HepG2 (cell line): ENCODE measurements around the gene SH3D21. TPM values are rescaled to one million over a fixed set of nuclear protein-coding genes. Genes with fewer than 3 reads are reported as not detected.

ENCODE experiments used
- HDAC1 ChIP-seq: sonication (generic); formaldehyde crosslinking; IDR thresholded peaks from 2 replicates; pipeline ENCODE4 v1.5.1; 2020; ENCODE audit warnings: mild to moderate bottlenecking, missing genetic modification reagents
- HNF4G ChIP-seq, 2 experiments: sonication (generic) in 1 of 2; formaldehyde crosslinking in 1 of 2; IDR thresholded peaks; 2 replicates each; pipeline versions ENCODE4 v1.4.0 to v1.6.1; 2011 to 2020; ENCODE audit warnings: borderline replicate concordance in 2 of 2, low read depth in 2 of 2, mild to moderate bottlenecking in 2 of 2, low read length in 1 of 2, missing genetic modification reagents in 1 of 2, moderate library complexity in 1 of 2
- LCORL ChIP-seq, 2 experiments: fragments of 450-650 bp in 1 of 2; sonication (generic) in 1 of 2; formaldehyde crosslinking in 1 of 2; IDR thresholded peaks; 2 replicates each; pipeline versions ENCODE4 v1.5.0 to v1.6.1; 2017 to 2020; ENCODE audit warnings: antibody characterized with exemption in 1 of 2, missing genetic modification reagents in 1 of 2
- NFATC3 ChIP-seq: sonication (generic); formaldehyde crosslinking; IDR thresholded peaks from 2 replicates; pipeline ENCODE4 v1.5.1; 2020; ENCODE audit warnings: mild to moderate bottlenecking, missing genetic modification reagents
- PITX1 ChIP-seq: sonication (generic); formaldehyde crosslinking; IDR thresholded peaks from 2 replicates; pipeline ENCODE4 v1.5.1; 2020; ENCODE audit warnings: mild to moderate bottlenecking, missing genetic modification reagents
- RFX3 ChIP-seq: IDR thresholded peaks from 2 replicates; pipeline ENCODE4 v1.6.1; 2016; ENCODE audit warnings: missing biosample characterization, missing genetic modification reagents
- SUZ12 ChIP-seq: fragments of 150-350 bp; IDR thresholded peaks from 2 replicates; pipeline ENCODE4 v1.6.1; 2014; ENCODE audit warnings: low read depth, low read length
- TCF7L2 ChIP-seq: IDR thresholded peaks from 2 replicates; pipeline ENCODE4 v1.6.1; 2011; ENCODE audit warnings: mild to moderate bottlenecking, low read depth, low read length, moderate library complexity
- ZNF850 ChIP-seq: sonication (generic); formaldehyde crosslinking; conservative IDR thresholded peaks from 2 replicates; pipeline ENCODE4 v1.9.0; 2021; ENCODE audit warnings: mild to moderate bottlenecking, missing genetic modification reagents
- ZSCAN30 ChIP-seq: sonication (generic); formaldehyde crosslinking; IDR thresholded peaks from 2 replicates; pipeline ENCODE4 v1.5.0; 2020; ENCODE audit warnings: mild to moderate bottlenecking, missing genetic modification reagents
- polyA plus RNA-seq, 8 experiments: library from polyadenylated mRNA; depleted of rRNA in 3 of 8; stranded (reverse) in 7 of 8; unstranded in 1 of 8; fragments of >200 nt; fragmentation: Illumina TruSeq in 4 of 8; extraction: Trizol in 4 of 8; gene quantifications; 2 replicates each; pipeline versions ENCODE4 v1.2.1 to v1.2.3, GENCODE V29; 2011 to 2016; ENCODE audit warnings: low read depth in 4 of 8, missing spikeins in 1 of 8, mixed read lengths in 1 of 8; ENCODE audit not compliant: insufficient read depth in 1 of 8
- total RNA-seq, 5 experiments: library from RNA; depleted of rRNA; stranded (reverse); fragments of >200 nt; fragmentation: Illumina TruSeq; extraction: Trizol; gene quantifications; 2 replicates each; pipeline ENCODE4 v1.2.3, GENCODE V29; 2016; ENCODE audit warnings: low read depth in 1 of 5
- TF ChIP-seq, protein P1 (sequence below): sonication (generic); formaldehyde crosslinking; IDR thresholded peaks from 2 replicates; pipeline ENCODE4 v1.4.0; 2020; ENCODE audit warnings: mild to moderate bottlenecking, missing genetic modification reagents
- TF ChIP-seq, protein P2 (sequence below): sonication (generic); formaldehyde crosslinking; conservative IDR thresholded peaks from 2 replicates; pipeline ENCODE4 v1.8.0; 2022; ENCODE audit warnings: low read depth, missing genetic modification reagents
- TF ChIP-seq, protein P3 (sequence below), 2 experiments: sonication (generic) in 1 of 2; formaldehyde crosslinking in 1 of 2; IDR thresholded peaks; 2 replicates each; pipeline versions ENCODE4 v1.4.0 to v1.6.1; 2016 to 2020; ENCODE audit warnings: borderline replicate concordance in 1 of 2, low read depth in 1 of 2, mild to moderate bottlenecking in 1 of 2, missing genetic modification reagents in 1 of 2
- TF ChIP-seq, protein P4 (sequence below): IDR thresholded peaks from 2 replicates; pipeline ENCODE4 v1.6.1; 2016; ENCODE audit warnings: low read depth, borderline replicate concordance
- TF ChIP-seq, protein P5 (sequence below): sonication (generic); formaldehyde crosslinking; IDR thresholded peaks from 2 replicates; pipeline ENCODE4 v1.5.0; 2020; ENCODE audit warnings: missing genetic modification reagents

The SH3D21 gene
- total and polyA plus RNA-seq, 2 of the 13 experiments (the other 11 are each of a cell fraction or from before 2014, with no cell fraction given) = 5.1 to 8.6 TPM

DNA sequence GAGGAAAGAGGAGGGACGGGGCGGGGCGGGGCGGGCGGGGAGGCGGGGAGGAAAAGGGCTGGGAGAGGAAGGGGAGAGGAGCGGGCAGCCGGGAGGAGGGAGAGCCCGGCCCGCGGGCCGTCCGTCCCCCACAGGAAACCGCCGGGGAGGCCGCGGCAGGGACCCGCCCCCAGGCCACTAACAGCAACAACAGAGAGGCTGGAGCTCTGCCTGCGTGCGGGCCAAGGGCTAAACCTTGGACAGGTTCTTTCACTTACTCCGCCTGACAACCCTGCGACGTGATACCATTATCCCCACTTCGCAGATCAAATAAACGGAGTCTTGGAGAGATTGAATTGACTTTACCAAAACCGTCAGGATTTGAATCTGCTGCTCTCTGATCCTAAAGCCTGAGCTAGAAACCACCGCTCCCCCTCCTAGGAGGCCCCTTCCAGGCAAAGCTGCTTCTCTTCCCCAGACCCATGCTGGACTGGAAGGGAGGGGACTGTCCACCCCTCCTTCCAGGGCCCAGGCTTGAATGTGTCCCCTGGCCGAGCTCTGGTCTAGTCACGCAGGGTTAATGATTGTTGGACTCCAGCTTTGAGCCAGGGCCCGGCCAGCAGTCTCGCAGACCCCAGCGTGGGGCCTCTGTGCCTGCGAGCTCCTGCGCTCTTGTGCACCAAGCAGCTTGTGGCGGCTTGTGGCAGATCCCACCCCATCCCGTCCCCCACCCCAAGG, 17.6 kb downstream of the SH3D21 start, which contains the start of gene EVA1B (continued):
- peak; percentile 7; the same call in 1 of the 2 replicates for TF ChIP-seq HNF4G (IDR thresholded peaks at IDR 0.05; ENCODE audit: borderline replicate concordance, low read depth, low read length)
- TF ChIP-seq HNF4G (CRISPR knock-in tag; IDR thresholded peaks at IDR 0.05; ENCODE audit: borderline replicate concordance, low read depth) = no peak
- no peak; the same call in 1 of the 2 replicates for TF ChIP-seq NFATC3 (CRISPR knock-in tag)
- TF ChIP-seq, protein P1, sequence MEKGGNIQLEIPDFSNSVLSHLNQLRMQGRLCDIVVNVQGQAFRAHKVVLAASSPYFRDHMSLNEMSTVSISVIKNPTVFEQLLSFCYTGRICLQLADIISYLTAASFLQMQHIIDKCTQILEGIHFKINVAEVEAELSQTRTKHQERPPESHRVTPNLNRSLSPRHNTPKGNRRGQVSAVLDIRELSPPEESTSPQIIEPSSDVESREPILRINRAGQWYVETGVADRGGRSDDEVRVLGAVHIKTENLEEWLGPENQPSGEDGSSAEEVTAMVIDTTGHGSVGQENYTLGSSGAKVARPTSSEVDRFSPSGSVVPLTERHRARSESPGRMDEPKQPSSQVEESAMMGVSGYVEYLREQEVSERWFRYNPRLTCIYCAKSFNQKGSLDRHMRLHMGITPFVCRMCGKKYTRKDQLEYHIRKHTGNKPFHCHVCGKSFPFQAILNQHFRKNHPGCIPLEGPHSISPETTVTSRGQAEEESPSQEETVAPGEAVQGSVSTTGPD (CRISPR knock-in tag) = no peak
- no peak for TF ChIP-seq TCF7L2
- no peak for TF ChIP-seq ZSCAN30
- TF ChIP-seq LCORL (IDR thresholded peaks at IDR 0.05) = no peak
- peak; percentile 79; the same call in 1 of the 2 replicates for TF ChIP-seq LCORL (CRISPR knock-in tag; IDR thresholded peaks at IDR 0.05)
- 0 out of 2 replicates have a peak, but pooled peaks have one; percentile 33 for TF ChIP-seq PITX1 (CRISPR knock-in tag)
- TF ChIP-seq, protein P2, sequence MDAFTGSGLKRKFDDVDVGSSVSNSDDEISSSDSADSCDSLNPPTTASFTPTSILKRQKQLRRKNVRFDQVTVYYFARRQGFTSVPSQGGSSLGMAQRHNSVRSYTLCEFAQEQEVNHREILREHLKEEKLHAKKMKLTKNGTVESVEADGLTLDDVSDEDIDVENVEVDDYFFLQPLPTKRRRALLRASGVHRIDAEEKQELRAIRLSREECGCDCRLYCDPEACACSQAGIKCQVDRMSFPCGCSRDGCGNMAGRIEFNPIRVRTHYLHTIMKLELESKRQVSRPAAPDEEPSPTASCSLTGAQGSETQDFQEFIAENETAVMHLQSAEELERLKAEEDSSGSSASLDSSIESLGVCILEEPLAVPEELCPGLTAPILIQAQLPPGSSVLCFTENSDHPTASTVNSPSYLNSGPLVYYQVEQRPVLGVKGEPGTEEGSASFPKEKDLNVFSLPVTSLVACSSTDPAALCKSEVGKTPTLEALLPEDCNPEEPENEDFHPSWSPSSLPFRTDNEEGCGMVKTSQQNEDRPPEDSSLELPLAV (CRISPR knock-in tag) = no peak
- no peak for TF ChIP-seq ZNF850 (CRISPR knock-in tag)
- TF ChIP-seq, protein P3, sequence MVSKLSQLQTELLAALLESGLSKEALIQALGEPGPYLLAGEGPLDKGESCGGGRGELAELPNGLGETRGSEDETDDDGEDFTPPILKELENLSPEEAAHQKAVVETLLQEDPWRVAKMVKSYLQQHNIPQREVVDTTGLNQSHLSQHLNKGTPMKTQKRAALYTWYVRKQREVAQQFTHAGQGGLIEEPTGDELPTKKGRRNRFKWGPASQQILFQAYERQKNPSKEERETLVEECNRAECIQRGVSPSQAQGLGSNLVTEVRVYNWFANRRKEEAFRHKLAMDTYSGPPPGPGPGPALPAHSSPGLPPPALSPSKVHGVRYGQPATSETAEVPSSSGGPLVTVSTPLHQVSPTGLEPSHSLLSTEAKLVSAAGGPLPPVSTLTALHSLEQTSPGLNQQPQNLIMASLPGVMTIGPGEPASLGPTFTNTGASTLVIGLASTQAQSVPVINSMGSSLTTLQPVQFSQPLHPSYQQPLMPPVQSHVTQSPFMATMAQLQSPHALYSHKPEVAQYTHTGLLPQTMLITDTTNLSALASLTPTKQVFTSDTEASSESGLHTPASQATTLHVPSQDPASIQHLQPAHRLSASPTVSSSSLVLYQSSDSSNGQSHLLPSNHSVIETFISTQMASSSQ (IDR thresholded peaks at IDR 0.05; ENCODE audit: low read depth) = peak; percentile 89
- TF ChIP-seq, protein P3 (CRISPR knock-in tag; IDR thresholded peaks at IDR 0.05; ENCODE audit: borderline replicate concordance) = peak; percentile 97
- TF ChIP-seq RFX3 (CRISPR knock-in tag) = no peak
- no peak for TF ChIP-seq SUZ12
- TF ChIP-seq, protein P4, sequence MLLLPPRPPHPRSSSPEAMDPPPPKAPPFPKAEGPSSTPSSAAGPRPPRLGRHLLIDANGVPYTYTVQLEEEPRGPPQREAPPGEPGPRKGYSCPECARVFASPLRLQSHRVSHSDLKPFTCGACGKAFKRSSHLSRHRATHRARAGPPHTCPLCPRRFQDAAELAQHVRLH = peak; percentile 92
- TF ChIP-seq, protein P5, sequence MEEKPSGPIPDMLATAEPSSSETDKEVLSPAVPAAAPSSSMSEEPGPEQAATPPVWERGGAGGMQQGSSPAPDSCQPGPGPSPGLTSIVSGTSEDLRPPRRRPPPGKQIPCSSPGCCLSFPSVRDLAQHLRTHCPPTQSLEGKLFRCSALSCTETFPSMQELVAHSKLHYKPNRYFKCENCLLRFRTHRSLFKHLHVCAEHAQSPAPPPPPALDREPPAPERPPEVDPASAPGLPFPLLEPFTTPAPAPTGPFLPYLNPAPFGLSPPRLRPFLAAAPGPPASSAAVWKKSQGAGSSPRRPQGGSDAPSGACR (CRISPR knock-in tag) = no peak
- peak; percentile 76 for TF ChIP-seq HDAC1
